GM19023 (cell line): ENCODE data around the gene GP1BA.

Source experiments
- ATAC-seq: cut with Tn5 transposase; IDR thresholded peaks from one replicate; pipeline ENCODE4 v1.9.1; 2021; ENCODE audit warnings: mild to moderate bottlenecking, moderate library complexity; ENCODE audit not compliant: unreplicated experiment

The GP1BA gene

DNA sequence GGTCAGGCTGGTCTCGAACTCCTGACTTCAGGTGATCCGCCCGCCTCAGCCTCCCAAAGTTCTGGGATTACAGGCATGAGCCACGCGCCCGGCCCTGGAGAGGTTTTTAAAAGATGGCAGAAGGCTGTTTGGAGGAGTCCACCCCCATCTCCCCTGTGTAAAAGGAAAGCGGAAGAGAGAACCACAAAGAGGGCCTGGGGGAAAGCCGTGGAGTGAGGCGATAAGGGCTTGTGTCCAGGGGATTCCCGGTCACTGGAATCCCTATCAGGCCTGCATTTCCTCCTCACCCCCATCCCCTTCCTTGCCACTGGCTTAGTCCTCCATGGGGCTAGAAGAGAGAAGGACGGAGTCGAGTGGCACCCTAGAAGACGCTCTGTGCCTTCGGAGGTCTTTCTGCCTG is at the start of gene GP1BA:
GP1BA (plus strand) TSS at position 315 of the 400 bp plus-strand sequence. CDS start 328 bp downstream, outside the sequence.
- no peak for ATAC-seq

DNA sequence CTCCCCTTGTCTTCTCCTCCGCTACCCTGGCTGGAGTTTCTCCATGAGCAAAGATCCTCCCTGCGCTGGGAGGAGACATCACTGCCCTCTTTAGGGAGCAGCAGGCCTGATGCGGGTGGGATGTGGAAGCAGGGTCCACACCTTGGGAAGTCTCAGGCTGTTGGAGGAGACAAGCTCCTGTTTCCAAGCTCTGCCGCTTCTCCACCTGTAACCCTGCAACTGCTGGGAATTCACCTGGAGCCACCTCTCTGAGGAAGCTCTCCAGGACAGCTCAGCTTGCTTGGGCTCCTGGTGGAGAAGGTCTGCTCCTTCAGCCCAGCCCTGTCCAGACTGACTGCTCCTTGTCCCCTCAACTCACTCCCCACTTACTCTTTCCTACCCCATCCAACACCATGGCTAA is 47.6 kb upstream of the GP1BA start:
- no peak for ATAC-seq

DNA sequence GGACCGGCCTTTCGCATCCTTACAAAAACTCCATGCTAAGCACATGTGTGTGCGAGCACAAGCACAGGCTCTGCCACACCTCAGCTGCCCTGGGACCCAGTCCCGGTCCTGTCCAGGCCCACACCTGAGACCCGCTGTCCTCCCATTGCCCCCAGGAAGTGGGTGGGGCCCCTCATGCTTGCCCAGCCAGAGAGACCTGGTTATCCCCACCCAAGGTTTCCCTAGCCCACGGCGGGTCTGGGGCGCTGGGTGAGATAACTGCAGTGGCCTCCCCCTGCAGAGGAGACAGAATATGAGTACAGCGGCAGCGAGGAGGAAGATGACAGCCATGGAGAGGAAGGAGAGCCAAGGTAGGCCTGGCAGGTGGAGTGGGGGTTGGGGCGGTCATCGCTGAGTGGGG is 45.2 kb upstream of the GP1BA start:
- ATAC-seq: no peak

- ATAC-seq: no peak
These were observed 44.5 kb upstream of the GP1BA start for GRCh38 chr17:4887581-4887980.

GRCh38 chr17:4891411-4892410 is 40.4 kb upstream of the GP1BA start:
- ATAC-seq: no peak

DNA sequence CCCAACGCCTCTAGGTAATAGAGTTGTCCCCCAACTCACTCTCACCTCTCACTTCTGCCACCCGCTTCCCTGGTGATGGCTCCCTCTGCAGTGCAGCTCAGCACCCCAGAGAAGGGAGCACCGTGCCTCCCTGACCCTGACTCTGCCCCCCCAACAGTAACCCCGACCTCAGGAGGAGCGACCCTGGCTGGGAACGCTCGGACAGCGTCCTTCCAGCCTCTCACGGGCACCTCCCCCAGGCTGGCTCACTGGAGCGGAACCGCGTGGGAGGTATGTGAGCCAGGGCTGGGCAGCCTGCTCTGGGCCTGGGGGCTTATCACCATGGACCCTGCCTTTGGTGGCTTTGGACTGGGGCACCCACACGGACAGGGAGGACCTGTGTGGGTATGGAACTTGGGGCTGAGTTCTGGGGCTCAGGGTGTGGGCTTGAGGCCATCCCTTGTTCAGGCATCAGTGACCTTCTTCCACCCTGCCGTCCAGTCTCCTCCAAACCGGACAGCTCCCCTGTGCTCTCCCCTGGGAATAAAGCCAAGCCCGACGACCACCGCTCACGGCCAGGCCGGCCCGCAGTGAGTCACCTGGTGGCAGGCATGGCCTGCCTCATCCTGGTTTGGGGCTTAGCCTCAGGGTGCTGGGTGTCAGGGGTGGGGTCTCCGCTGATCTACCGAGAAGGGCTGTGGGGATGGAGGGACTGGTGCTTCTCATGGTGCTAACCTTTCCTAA is 39.4 kb upstream of the GP1BA start:
- ATAC-seq: no peak

DNA sequence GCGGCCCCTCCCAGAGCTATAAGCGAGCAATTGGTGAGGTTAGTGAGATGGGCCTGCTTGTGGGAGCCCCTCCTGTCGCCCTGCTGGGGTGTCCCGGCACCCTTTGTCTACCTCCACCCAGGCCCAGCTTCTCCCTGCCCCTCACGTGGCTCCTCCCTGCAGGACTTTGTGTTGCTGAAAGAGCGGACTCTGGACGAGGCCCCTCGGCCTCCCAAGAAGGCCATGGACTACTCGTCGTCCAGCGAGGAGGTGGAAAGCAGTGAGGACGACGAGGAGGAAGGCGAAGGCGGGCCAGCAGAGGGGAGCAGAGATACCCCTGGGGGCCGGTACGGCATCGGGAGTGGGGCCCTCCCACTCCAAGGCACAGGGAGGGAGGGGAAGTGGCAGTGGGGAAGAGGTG is 38.8 kb upstream of the GP1BA start:
- ATAC-seq: no peak

DNA sequence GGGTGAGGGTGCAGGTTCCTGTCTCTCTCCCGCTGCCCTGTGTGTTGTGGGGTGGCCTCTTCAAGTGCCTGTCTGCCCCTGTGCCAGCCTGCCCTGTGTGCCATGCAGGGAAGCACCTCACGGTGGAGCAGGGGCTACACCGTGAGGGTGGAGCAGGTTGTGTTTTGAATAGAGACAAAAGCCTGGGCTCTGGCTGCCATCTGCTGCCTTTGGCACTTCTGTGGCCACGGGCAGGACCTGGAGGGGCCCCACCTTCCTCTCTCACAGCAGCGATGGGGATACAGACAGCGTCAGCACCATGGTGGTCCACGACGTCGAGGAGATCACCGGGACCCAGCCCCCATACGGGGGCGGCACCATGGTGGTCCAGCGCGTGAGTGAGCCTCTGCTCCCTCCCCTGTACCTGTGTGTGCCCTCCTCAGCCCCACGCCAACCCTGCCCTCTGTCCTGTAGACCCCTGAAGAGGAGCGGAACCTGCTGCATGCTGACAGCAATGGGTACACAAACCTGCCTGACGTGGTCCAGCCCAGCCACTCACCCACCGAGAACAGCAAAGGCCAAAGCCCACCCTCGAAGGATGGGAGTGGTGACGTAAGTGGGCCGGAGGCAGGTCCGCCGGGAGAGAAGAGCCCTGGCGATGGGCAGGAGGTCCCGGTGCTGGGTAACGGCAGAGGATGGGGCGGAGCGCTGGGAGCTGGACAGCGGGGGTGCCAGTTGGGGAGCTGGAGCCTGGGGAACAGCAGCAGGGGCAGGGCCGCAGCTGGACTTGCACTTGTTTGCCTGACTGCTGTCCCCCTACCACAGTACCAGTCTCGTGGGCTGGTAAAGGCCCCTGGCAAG is 38.1 kb upstream of the GP1BA start:
- no peak for ATAC-seq

DNA sequence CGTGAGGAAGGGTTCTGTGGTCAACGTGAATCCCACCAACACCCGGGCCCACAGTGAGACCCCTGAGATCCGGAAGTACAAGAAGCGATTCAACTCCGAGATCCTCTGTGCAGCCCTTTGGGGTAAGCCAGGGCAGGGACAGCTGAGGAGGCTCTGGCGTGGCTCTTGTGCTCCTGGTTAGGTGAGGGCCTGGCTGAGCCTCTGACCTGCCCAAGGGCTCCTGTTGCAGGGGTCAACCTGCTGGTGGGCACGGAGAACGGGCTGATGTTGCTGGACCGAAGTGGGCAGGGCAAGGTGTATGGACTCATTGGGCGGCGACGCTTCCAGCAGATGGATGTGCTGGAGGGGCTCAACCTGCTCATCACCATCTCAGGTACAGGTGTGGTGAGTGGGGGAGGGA is 37.0 kb upstream of the GP1BA start:
- ATAC-seq: no peak

DNA sequence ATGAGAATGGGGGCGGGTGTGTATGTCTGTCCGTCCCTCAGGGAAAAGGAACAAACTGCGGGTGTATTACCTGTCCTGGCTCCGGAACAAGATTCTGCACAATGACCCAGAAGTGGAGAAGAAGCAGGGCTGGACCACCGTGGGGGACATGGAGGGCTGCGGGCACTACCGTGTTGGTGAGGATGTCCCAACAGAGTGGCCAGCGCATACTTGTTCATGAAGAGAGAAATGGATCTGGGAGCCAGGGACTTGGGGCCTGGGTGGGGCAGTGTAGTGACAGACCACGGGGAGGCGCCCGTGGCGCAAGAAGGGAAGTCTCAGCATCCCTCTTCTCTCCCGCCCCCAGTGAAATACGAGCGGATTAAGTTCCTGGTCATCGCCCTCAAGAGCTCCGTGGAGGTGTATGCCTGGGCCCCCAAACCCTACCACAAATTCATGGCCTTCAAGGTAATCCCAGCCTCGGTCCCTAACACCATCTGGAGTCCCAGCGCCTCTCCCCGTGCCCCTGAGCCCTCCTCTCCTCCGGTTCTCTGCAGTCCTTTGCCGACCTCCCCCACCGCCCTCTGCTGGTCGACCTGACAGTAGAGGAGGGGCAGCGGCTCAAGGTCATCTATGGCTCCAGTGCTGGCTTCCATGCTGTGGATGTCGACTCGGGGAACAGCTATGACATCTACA is 36.3 kb upstream of the GP1BA start:
- no peak for ATAC-seq

DNA sequence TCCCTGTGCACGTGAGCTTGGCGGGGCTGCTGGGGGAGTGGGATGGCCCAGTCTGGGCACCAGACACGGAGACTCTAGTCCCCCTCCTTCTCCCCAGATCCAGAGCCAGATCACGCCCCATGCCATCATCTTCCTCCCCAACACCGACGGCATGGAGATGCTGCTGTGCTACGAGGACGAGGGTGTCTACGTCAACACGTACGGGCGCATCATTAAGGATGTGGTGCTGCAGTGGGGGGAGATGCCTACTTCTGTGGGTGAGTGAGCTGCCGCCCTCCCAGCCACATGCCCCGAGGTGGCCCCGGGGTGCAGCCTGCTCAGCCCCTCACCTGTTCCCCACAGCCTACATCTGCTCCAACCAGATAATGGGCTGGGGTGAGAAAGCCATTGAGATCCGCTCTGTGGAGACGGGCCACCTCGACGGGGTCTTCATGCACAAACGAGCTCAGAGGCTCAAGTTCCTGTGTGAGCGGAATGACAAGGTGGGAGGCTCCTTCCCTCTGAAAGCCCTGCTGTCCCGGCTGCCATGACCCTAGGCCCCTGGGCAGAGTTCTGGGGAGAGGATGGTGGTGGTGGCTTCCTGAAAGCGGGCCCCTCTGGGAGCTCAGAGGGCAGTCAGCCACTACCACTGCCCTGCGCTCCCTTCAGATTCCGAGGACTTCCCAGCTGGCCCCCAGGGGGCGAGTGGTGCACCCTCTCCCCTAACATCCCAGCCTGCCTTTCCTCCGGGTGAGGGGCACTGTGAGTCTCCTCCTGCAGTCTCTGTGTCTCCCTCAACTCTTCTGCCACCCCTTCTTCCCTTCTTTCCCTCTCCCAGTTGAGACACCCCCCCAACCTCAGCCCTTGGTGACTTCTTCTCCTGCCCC is 35.5 kb upstream of the GP1BA start:
- no peak for ATAC-seq

- no peak for ATAC-seq
These were observed 34.8 kb upstream of the GP1BA start for GRCh38 chr17:4897198-4897687.

DNA sequence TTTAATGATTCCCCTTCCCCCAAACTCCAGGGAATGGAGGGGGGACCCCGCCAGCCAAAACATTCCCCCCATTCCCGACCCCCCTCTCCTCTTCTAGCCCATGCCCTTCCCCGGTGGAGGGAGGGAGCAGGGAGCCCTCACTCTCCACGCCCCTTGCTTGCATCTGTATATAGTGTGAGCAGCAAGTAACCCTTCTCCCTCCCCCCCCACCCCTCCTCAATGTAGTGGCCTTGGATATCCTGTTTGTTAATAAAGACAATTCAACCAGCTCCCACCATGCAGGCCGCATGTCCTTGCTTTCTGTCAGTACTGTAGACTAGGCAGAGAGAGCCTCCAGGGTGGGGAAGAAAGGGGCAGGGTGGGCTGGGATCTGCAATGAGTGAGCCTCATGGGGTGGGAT is 34.3 kb upstream of the GP1BA start:
- no peak for ATAC-seq

DNA sequence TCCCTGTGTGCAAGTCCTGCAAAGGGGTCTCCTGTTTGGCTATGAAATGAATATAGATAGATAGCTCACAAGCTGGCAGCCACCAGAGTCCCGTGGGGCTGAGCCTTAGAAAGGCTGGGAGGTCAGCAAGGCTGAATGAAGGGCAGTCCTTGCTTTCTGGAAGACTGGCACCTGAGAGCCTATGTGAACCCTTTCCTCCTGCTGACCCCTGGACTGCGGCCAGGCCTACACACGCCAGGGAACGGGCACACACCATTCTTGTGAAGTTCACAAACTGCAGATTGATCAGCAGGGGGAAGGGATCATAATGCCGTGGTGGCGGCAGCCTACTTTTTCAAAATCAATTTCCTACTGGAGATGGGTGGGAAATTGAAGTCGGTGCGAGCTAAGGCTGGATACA is 33.7 kb upstream of the GP1BA start:
- no peak for ATAC-seq

DNA sequence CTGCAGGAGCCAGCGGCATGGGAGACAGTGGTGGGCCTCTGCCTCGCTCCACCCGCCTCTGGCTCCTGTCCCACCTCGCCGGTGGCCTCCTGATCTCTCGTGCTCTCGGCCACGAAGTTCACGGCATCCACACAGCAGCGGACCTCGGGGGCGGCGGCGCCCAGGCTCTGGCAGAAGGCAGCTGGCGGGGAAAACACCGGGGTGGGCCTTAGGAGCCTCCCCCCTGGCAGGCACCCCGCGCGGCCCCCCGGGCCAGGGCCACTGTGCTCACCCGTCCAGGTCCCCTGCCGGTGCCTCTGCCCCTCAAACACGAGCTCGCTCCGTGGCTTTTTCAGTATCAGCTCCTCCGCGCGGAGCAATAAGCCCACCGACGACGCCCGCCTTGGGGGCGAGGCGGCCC is 33.1 kb upstream of the GP1BA start:
- no peak for ATAC-seq

- no peak for ATAC-seq
These were observed 32.5 kb upstream of the GP1BA start, which contains the start of gene C17orf107 for GRCh38 chr17:4899341-4900230. Gene C17orf107, plus strand, starts transcription at chr17:4899536. Its CDS starts 227 bp downstream, at chr17:4899763.

GRCh38 chr17:4900231-4901107 is 31.6 kb upstream of the GP1BA start:
- no peak for ATAC-seq
